Panc1 (cell line): Measurements from ENCODE around the gene PTPA.

Experiments used
- CTCF ChIP-seq: fragments of 450-650 bp; IDR thresholded peaks from 2 replicates; pipeline ENCODE4 v1.5.1; 2017; ENCODE audit warnings: mild to moderate bottlenecking
- POLR2AphosphoS5 ChIP-seq: IDR thresholded peaks from 2 replicates; pipeline ENCODE4 v1.6.1; 2012; ENCODE audit warnings: mild to moderate bottlenecking, low read depth, low read length, moderate library complexity
- REST ChIP-seq, 2 experiments: IDR thresholded peaks; 2 replicates each; pipeline ENCODE4 v1.6.1; 2011 to 2012; ENCODE audit warnings: low read depth in 2 of 2, control low read depth in 1 of 2, low read length in 1 of 2, mild to moderate bottlenecking in 1 of 2, moderate library complexity in 1 of 2; ENCODE audit not compliant: insufficient read depth in 1 of 2

GRCh38 chr9:129184596-129185122 lies 73.4 kb downstream of the PTPA start:
- TF ChIP-seq CTCF (no peak), POLR2AphosphoS5 (no peak), REST (IDR thresholded peaks at IDR 0.05; ENCODE audit: insufficient read depth in 1 of 2, low read depth in 2 of 2, low read length in 1 of 2) (no peak)
